ENCODE measurements around the gene RARG.

DNA sequence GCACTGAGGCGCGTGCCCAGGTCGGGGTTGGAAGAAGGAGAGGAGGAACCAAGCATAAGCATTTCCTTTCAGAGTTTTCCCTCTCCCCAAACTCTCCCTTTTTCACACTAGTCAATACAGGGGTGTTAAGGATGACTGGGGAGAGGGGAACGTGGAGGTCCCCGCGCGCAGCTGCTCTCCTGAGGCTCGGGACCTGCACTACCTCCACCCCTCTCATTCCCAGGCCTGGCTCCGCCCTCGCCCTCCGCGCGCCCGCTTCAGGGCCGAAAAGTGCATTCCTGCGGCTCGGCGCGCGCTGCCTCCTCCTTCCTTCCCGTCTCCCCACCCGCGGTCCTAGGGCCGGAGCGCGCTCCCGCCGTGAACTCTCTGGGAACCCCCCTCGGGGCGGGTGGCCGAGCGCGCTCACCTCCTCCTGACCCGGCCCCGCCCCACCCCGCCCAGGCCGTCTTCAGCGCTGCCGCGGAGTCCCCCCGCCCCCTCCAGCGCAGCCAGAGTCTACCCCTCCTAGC, 11.3 kb downstream of the RARG start:
- TF ChIP-seq, protein P1, sequence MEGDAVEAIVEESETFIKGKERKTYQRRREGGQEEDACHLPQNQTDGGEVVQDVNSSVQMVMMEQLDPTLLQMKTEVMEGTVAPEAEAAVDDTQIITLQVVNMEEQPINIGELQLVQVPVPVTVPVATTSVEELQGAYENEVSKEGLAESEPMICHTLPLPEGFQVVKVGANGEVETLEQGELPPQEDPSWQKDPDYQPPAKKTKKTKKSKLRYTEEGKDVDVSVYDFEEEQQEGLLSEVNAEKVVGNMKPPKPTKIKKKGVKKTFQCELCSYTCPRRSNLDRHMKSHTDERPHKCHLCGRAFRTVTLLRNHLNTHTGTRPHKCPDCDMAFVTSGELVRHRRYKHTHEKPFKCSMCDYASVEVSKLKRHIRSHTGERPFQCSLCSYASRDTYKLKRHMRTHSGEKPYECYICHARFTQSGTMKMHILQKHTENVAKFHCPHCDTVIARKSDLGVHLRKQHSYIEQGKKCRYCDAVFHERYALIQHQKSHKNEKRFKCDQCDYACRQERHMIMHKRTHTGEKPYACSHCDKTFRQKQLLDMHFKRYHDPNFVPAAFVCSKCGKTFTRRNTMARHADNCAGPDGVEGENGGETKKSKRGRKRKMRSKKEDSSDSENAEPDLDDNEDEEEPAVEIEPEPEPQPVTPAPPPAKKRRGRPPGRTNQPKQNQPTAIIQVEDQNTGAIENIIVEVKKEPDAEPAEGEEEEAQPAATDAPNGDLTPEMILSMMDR (conservative IDR thresholded peaks at IDR 0.05; ENCODE audit: low read depth, low read length) = no peak
- no peak for TF ChIP-seq EZH2 (IDR thresholded peaks at IDR 0.05; ENCODE audit: borderline replicate concordance, low read depth, low read length, poor library complexity, severe bottlenecking)
